ELR (cell line): Measurements from ENCODE around the gene GNG4.
"Not testable (repeated sequence)": the region's sequence is repeated elsewhere in the genome, so short reads cannot be mapped to it uniquely, and the experiment has no call there.

Experiments
- DNase-seq: peaks from one replicate; pipeline ENCODE4 v3.0.0-alpha.2; 2015; ENCODE audit warnings: low read depth

GNG4 gene

GRCh38 chr1:235625831-235626230, 23.8 kb downstream of the GNG4 start:
- no peak for DNase-seq

GRCh38 chr1:235625340-235625739, 24.2 kb downstream of the GNG4 start:
- no peak for DNase-seq

GRCh38 chr1:235624721-235625333, 24.8 kb downstream of the GNG4 start:
- no peak for DNase-seq

GRCh38 chr1:235622936-235623779, 26.4 kb downstream of the GNG4 start:
- DNase-seq = no peak

GRCh38 chr1:235619149-235619548, 30.4 kb downstream of the GNG4 start:
- not testable (repeated sequence) for DNase-seq

- DNase-seq = peak; percentile 59
These were observed 31.8 kb downstream of the GNG4 start for GRCh38 chr1:235617808-235618207.

GRCh38 chr1:235617140-235617539, 32.4 kb downstream of the GNG4 start:
- no peak for DNase-seq

GRCh38 chr1:235614442-235614954, 35.1 kb downstream of the GNG4 start:
- no peak for DNase-seq

GRCh38 chr1:235613602-235614001, 36.0 kb downstream of the GNG4 start:
- peak; percentile 13 for DNase-seq

- no peak for DNase-seq
These were observed 36.8 kb downstream of the GNG4 start for GRCh38 chr1:235612761-235613160.

GRCh38 chr1:235610157-235610556, 39.4 kb downstream of the GNG4 start:
- no peak for DNase-seq

- DNase-seq = no peak
These were observed 41.3 kb downstream of the GNG4 start for GRCh38 chr1:235608278-235608677.

- no peak for DNase-seq
These were observed 42.3 kb downstream of the GNG4 start for GRCh38 chr1:235607284-235607683.

- peak; percentile 57 for DNase-seq
These were observed 48.5 kb downstream of the GNG4 start for GRCh38 chr1:235601104-235601503.

GRCh38 chr1:235599536-235599935, 50.0 kb downstream of the GNG4 start:
- DNase-seq = no peak

- peak; percentile 82 for DNase-seq
These were observed 51.6 kb downstream of the GNG4 start for GRCh38 chr1:235597867-235598553.

GRCh38 chr1:235595079-235595478, 54.5 kb downstream of the GNG4 start:
- DNase-seq = no peak

GRCh38 chr1:235594281-235594895, 55.2 kb downstream of the GNG4 start:
- not testable (repeated sequence) for DNase-seq

GRCh38 chr1:235588916-235589515, 60.6 kb downstream of the GNG4 start:
- DNase-seq = peak; percentile 82

- DNase-seq = no peak
These were observed 61.4 kb downstream of the GNG4 start for GRCh38 chr1:235588156-235588555.

GRCh38 chr1:235586992-235587391, 62.6 kb downstream of the GNG4 start:
- DNase-seq = no peak

- DNase-seq = no peak
These were observed 63.2 kb downstream of the GNG4 start for GRCh38 chr1:235586413-235586812.
